WTC11 (cell line): ENCODE results near the gene SUMF1. TPM values are rescaled to one million over a fixed set of nuclear protein-coding genes. Genes with fewer than 3 reads are reported as not detected.

Source experiments
- ATAC-seq: fragments of 200-7000 bp; cut with Tn5 transposase; 2 replicates; pipeline ENCODE4 v1.10.0; 2021; ENCODE audit warnings: mild to moderate bottlenecking, moderate library complexity
- CTCF ChIA-PET: fragments of 300-600 bp; sonication (Branson Sonifier 250); formaldehyde crosslinking; loops from one replicate; lab custom pipeline; 2021; ENCODE audit warnings: antibody characterized with exemption; lab: Charles Lee
- POLR2A ChIA-PET: fragments of 350-600 bp; sonication (Branson Sonifier 250); formaldehyde crosslinking; loops from one replicate; lab custom pipeline; 2021; ENCODE audit warnings: antibody characterized with exemption; lab: Charles Lee
- DNase-seq: peaks from one replicate; pipeline ENCODE4 v3.0.0; 2021; ENCODE audit warnings: low spot score
- H3K27ac Mint-ChIP-seq: 2 replicates; pipeline ENCODE4 v1.8.0; 2021; ENCODE audit warnings: mixed read lengths
- H3K27me3 Mint-ChIP-seq: 2 replicates; pipeline ENCODE4 v1.8.0; 2021; ENCODE audit warnings: low read depth, mild to moderate bottlenecking, moderate library complexity, mixed read lengths
- H3K36me3 Mint-ChIP-seq: 2 replicates; pipeline ENCODE4 v1.8.0; 2021; ENCODE audit warnings: mixed read lengths
- H3K4me1 Mint-ChIP-seq: 2 replicates; pipeline ENCODE4 v1.8.0; 2022; ENCODE audit warnings: mixed read lengths
- H3K4me3 Mint-ChIP-seq: 2 replicates; pipeline ENCODE4 v1.8.0; 2021; ENCODE audit warnings: mild to moderate bottlenecking, moderate library complexity, mixed read lengths
- H3K9me3 Mint-ChIP-seq: 2 replicates; pipeline ENCODE4 v1.8.0; 2021; ENCODE audit warnings: mixed read lengths
- ATF1 ChIP-seq: sonication (generic); formaldehyde crosslinking; IDR thresholded peaks from 2 replicates; pipeline ENCODE4 v1.8.1; 2023; ENCODE audit warnings: mild to moderate bottlenecking, moderate library complexity, missing genetic modification reagents
- CREB1 ChIP-seq: sonication (generic); formaldehyde crosslinking; IDR thresholded peaks from 2 replicates; pipeline ENCODE4 v1.8.0; 2023; ENCODE audit warnings: mild to moderate bottlenecking, missing genetic modification reagents
- ETV6 ChIP-seq: sonication (generic); formaldehyde crosslinking; IDR thresholded peaks from 2 replicates; pipeline ENCODE4 v1.8.1; 2022; ENCODE audit warnings: mild to moderate bottlenecking, missing genetic modification reagents
- IRF2 ChIP-seq: sonication (generic); formaldehyde crosslinking; IDR thresholded peaks from 2 replicates; pipeline ENCODE4 v1.8.0; 2022; ENCODE audit warnings: low read depth, missing genetic modification reagents, borderline replicate concordance
- JAZF1 ChIP-seq: fragments of 250-450 bp; sonication (Bioruptor Pico); IDR thresholded peaks from 2 replicates; pipeline ENCODE4 v1.9.0; 2021; ENCODE audit warnings: moderate library complexity, mild to moderate bottlenecking, inconsistent platforms
- MYBL2 ChIP-seq: sonication (generic); formaldehyde crosslinking; IDR thresholded peaks from 2 replicates; pipeline ENCODE4 v1.8.1; 2023; ENCODE audit warnings: mild to moderate bottlenecking, moderate library complexity, missing genetic modification reagents
- NR1H2 ChIP-seq: sonication (generic); formaldehyde crosslinking; IDR thresholded peaks from 2 replicates; pipeline ENCODE4 v1.9.0; 2021; ENCODE audit warnings: mild to moderate bottlenecking, moderate library complexity, missing genetic modification reagents
- NR3C1 ChIP-seq: sonication (generic); formaldehyde crosslinking; conservative IDR thresholded peaks from 2 replicates; pipeline ENCODE4 v1.8.1; 2023; ENCODE audit warnings: low read depth, mild to moderate bottlenecking, missing genetic modification reagents
- ZNF121 ChIP-seq: sonication (generic); formaldehyde crosslinking; IDR thresholded peaks from 2 replicates; pipeline ENCODE4 v1.8.0; 2023; ENCODE audit warnings: missing genetic modification reagents
- ZNF416 ChIP-seq: fragments of 250-450 bp; sonication (Bioruptor Pico); IDR thresholded peaks from 2 replicates; pipeline ENCODE4 v1.9.0; 2021; ENCODE audit warnings: mild to moderate bottlenecking, inconsistent platforms
- ZNF423 ChIP-seq: fragments of 250-450 bp; sonication (Bioruptor Pico); IDR thresholded peaks from 2 replicates; pipeline ENCODE4 v2.1.2; 2022; ENCODE audit warnings: mild to moderate bottlenecking, moderate library complexity
- ZNF671 ChIP-seq: fragments of 250-450 bp; sonication (Bioruptor Pico); IDR thresholded peaks from 2 replicates; pipeline ENCODE4 v1.8.0; 2021; ENCODE audit warnings: mild to moderate bottlenecking
- total RNA-seq: library from RNA; stranded (reverse); gene quantifications from 3 replicates; pipeline ENCODE4 v1.2.3, GENCODE V29; 2021
- TF ChIP-seq, protein P1 (sequence below): sonication (generic); formaldehyde crosslinking; IDR thresholded peaks from 2 replicates; pipeline ENCODE4 v1.8.1; 2023; ENCODE audit warnings: mild to moderate bottlenecking, missing genetic modification reagents
- TF ChIP-seq, protein P2 (sequence below): sonication (generic); formaldehyde crosslinking; IDR thresholded peaks from 2 replicates; pipeline ENCODE4 v1.8.1; 2023; ENCODE audit warnings: mild to moderate bottlenecking, missing genetic modification reagents, moderate library complexity
- TF ChIP-seq, protein P3 (sequence below): sonication (generic); formaldehyde crosslinking; IDR thresholded peaks from 2 replicates; pipeline ENCODE4 v1.8.1; 2023; ENCODE audit warnings: mild to moderate bottlenecking, missing genetic modification reagents
- TF ChIP-seq, protein P4 (sequence below): fragments of 250-450 bp; sonication (Bioruptor Pico); IDR thresholded peaks from 2 replicates; pipeline ENCODE4 v1.9.0; 2021; ENCODE audit warnings: mild to moderate bottlenecking, borderline replicate concordance

Gene SUMF1
- total RNA-seq, 1 experiment from 2014 or later, result 10.4 TPM

DNA sequence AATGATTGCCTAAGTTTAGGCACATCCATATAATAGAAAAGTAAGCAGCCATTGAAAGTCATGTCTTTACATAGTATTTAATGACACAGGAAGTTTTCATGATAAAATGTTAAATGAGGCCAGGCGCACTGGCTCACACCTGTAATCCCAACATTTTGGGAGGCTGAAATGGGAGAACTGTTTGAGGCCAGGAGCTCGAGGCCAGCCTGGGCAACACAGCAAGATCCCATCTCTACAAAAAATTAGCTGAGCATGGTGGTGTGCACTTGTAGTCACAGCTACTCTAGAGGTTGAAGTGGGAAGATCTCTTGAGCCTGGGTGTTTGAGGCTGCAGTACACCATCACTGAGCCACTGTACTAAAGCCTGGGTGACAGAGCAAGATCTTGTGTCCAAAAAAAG lies 104.5 kb downstream of the SUMF1 start:
- no peaks in the 10 kb centered on the region for H3K36me3 Mint-ChIP-seq
- ATAC-seq (no peak), DNase-seq (no peak)
- H3K9me3 Mint-ChIP-seq, result no peaks in the 10 kb centered on the region
- no peak for TF ChIP-seq ZNF423
- peak; percentile 61; the same call in 1 of the 2 replicates for TF ChIP-seq ZNF121 (CRISPR knock-in tag)
- no peak overlapping the region for H3K27ac Mint-ChIP-seq
- no peak overlapping the region for H3K4me3 Mint-ChIP-seq
- no peaks in the 10 kb centered on the region for H3K4me1 Mint-ChIP-seq
- ChIA-PET POLR2A (no interaction called here), CTCF (interaction anchor here (2.5 kb wide), 1 partner anchor 11 kb away, joined by 13 read pairs; no protein-coding TSS in a partner anchor)
- no peaks in the 10 kb centered on the region for H3K27me3 Mint-ChIP-seq

DNA sequence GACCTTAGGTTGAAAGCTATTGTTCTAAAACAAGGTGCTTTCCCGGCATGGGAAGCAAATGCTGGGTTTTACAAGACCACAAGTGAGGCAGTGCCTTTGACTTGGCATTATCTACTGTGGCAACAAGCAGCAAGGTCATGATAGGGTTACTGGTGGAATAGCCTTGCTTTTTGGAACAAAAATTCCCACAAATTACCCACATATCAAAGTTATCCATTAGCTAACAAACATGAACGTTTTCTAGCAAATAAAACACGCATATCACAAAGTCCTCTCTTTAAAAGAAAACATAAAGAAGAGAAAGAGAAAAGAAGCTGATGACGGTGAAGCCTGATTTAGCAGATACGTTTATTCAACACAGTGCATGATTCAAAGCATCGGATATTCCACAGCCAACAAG lies 106.3 kb downstream of the SUMF1 start:
- Mint-ChIP-seq H3K4me3 (no peak overlapping the region), H3K4me1 (no peaks in the 10 kb centered on the region), H3K27me3 (no peaks in the 10 kb centered on the region), H3K27ac (no peak overlapping the region), H3K36me3 (no peaks in the 10 kb centered on the region), H3K9me3 (no peaks in the 10 kb centered on the region)
- POLR2A ChIA-PET, result no interaction called here
- DNase-seq, result no peak
- ATAC-seq, result no peak
- CTCF ChIA-PET, result interaction anchor here (2.5 kb wide), 1 partner anchor 10 kb away, joined by 13 read pairs; no protein-coding TSS in a partner anchor
- TF ChIP-seq IRF2 (CRISPR knock-in tag), result no peak

DNA sequence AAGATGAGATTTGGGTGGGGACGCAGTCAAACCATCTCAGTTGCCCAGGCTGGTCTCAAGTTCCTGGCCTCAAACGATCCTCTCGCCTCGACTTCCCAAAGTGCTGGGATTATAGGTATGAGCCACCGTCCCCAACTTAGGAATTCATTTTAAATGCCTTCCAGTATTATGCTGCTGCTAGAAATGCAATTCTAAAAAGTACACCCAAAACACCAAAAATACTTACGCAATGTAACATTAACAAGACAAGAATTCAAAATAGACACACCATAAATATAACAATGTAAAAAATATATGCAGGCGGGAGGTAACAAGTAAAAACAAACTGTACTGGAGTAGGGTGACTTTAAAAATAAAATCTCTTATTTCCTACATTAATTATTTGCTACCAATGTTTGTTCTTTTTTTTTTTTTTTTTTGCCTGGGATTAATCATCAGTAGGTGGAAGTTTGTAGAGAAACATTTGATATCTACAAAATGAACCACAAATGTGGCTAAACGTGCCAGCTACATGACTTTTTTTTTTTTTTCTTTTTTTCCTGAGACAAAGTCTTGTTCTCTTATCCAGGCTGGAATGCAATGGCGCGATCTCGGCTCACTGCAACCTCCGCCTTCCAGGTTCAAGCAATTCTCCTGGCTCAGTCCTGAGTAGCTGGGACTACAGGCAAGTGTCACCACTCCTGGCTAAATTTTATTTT lies 107.1 kb downstream of the SUMF1 start:
- DNase-seq (no peak), ATAC-seq (no peak)
- CTCF ChIA-PET, result interaction anchor here (2.5 kb wide), 1 partner anchor 9 kb away, joined by 13 read pairs; no protein-coding TSS in a partner anchor
- no peaks in the 10 kb centered on the region for H3K36me3 Mint-ChIP-seq
- no peaks in the 10 kb centered on the region for H3K4me1 Mint-ChIP-seq
- no peaks in the 10 kb centered on the region for H3K9me3 Mint-ChIP-seq
- no peak for TF ChIP-seq ZNF671
- TF ChIP-seq, protein P1, sequence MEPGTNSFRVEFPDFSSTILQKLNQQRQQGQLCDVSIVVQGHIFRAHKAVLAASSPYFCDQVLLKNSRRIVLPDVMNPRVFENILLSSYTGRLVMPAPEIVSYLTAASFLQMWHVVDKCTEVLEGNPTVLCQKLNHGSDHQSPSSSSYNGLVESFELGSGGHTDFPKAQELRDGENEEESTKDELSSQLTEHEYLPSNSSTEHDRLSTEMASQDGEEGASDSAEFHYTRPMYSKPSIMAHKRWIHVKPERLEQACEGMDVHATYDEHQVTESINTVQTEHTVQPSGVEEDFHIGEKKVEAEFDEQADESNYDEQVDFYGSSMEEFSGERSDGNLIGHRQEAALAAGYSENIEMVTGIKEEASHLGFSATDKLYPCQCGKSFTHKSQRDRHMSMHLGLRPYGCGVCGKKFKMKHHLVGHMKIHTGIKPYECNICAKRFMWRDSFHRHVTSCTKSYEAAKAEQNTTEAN (CRISPR knock-in tag), result no peak
- TF ChIP-seq, protein P2, sequence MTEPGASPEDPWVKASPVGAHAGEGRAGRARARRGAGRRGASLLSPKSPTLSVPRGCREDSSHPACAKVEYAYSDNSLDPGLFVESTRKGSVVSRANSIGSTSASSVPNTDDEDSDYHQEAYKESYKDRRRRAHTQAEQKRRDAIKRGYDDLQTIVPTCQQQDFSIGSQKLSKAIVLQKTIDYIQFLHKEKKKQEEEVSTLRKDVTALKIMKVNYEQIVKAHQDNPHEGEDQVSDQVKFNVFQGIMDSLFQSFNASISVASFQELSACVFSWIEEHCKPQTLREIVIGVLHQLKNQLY (CRISPR knock-in tag), result no peak
- TF ChIP-seq, protein P3, sequence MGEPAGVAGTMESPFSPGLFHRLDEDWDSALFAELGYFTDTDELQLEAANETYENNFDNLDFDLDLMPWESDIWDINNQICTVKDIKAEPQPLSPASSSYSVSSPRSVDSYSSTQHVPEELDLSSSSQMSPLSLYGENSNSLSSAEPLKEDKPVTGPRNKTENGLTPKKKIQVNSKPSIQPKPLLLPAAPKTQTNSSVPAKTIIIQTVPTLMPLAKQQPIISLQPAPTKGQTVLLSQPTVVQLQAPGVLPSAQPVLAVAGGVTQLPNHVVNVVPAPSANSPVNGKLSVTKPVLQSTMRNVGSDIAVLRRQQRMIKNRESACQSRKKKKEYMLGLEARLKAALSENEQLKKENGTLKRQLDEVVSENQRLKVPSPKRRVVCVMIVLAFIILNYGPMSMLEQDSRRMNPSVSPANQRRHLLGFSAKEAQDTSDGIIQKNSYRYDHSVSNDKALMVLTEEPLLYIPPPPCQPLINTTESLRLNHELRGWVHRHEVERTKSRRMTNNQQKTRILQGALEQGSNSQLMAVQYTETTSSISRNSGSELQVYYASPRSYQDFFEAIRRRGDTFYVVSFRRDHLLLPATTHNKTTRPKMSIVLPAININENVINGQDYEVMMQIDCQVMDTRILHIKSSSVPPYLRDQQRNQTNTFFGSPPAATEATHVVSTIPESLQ (CRISPR knock-in tag), result no peak
- TF ChIP-seq JAZF1 (CRISPR knock-in tag), result no peak
- TF ChIP-seq NR1H2, result no peak
- TF ChIP-seq ETV6 (CRISPR knock-in tag), result no peak
- no peak for TF ChIP-seq ZNF416 (CRISPR knock-in tag)
- no peak for TF ChIP-seq NR3C1
- no peak for TF ChIP-seq MYBL2 (CRISPR knock-in tag)
- TF ChIP-seq, protein P4, sequence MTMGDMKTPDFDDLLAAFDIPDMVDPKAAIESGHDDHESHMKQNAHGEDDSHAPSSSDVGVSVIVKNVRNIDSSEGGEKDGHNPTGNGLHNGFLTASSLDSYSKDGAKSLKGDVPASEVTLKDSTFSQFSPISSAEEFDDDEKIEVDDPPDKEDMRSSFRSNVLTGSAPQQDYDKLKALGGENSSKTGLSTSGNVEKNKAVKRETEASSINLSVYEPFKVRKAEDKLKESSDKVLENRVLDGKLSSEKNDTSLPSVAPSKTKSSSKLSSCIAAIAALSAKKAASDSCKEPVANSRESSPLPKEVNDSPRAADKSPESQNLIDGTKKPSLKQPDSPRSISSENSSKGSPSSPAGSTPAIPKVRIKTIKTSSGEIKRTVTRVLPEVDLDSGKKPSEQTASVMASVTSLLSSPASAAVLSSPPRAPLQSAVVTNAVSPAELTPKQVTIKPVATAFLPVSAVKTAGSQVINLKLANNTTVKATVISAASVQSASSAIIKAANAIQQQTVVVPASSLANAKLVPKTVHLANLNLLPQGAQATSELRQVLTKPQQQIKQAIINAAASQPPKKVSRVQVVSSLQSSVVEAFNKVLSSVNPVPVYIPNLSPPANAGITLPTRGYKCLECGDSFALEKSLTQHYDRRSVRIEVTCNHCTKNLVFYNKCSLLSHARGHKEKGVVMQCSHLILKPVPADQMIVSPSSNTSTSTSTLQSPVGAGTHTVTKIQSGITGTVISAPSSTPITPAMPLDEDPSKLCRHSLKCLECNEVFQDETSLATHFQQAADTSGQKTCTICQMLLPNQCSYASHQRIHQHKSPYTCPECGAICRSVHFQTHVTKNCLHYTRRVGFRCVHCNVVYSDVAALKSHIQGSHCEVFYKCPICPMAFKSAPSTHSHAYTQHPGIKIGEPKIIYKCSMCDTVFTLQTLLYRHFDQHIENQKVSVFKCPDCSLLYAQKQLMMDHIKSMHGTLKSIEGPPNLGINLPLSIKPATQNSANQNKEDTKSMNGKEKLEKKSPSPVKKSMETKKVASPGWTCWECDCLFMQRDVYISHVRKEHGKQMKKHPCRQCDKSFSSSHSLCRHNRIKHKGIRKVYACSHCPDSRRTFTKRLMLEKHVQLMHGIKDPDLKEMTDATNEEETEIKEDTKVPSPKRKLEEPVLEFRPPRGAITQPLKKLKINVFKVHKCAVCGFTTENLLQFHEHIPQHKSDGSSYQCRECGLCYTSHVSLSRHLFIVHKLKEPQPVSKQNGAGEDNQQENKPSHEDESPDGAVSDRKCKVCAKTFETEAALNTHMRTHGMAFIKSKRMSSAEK (CRISPR knock-in tag), result no peak
- no peak for TF ChIP-seq ATF1
- no peak for TF ChIP-seq CREB1
- TF ChIP-seq, all 79 proteins: peak for 0
- no peaks in the 10 kb centered on the region for H3K27me3 Mint-ChIP-seq
- H3K27ac Mint-ChIP-seq, result no peak overlapping the region
- H3K4me3 Mint-ChIP-seq, result no peak overlapping the region
- POLR2A ChIA-PET, result no interaction called here
